ENCODE results near the gene CCDC159.
"Not testable (repeated sequence)": the region's sequence is repeated elsewhere in the genome, so short reads cannot be mapped to it uniquely, and the experiment has no call there.

Gene CCDC159

DNA sequence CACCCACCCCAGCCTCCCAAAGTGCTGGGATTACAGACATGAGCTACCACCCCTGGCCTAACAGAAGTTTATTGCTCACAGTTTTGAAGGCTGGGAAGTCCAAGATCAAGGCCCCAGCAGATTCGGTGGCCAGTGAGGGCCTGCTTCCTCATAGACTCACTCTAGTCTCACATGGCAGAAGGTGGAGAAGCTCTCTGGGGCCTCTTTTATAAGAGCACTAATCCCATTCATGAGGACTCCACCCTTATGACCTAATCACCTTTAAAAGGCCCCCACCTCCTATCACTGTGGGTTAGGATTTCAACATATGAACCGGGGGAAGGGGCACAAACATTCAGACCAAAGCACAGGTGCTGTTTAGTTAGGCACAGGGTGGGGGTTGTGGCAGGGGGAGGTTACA is 21.2 kb downstream of the CCDC159 start:
- no peak for DNase-seq (ENCODE audit: low spot score)

DNA sequence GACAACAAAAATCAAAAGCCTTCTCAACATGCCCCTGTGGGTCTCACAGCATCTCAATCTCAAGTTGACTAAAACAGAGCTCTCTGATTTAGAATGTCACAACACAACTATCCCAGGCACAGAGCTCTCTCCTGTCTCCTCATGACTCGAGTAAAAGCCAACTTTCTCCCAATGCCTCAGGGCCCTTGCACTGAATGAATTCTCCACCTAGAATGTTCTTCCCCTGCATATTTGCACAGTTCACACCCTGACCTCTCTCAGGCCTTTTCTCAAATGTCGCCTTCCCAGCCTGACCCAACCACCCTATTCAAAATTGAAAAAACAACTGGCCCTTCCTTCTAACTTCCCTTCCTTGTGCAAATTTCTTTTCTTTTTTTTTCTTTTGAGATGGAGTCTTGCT is 24.4 kb downstream of the CCDC159 start:
- DNase-seq (ENCODE audit: low spot score): no peak

DNA sequence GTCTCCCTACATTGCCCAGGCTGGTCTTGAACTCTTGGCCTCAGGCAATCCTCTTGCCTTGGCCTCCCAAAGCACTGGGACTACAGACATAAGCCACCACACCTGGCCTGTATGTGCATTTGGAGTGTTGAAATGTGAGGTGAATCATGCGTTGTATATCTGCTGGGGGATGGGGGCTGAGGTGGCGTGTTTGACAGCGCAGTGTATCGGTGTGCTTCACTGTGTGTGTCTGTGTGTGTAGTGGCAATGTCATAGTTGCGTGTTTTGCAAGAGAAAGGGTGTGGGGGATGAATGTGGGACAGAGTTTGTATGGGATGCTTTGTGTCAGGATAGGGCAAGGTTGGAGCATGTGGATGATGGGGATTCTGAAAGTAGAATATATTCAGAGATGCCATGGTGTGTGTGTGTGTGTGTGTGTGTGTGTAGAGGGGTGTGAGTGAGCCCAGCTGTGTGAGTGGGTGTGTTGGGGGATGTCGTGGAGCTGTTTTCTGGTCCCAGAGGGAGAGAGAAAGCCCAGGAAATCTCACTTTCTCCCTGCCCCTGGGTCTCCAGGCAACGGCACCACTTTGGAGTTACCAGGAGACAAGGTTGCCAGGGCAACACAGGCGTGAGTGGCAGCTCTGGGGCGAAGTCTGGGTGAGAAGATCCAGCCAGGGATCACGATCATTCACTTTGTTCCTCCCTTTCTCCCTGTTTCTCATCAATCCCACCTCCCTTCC is 27.0 kb downstream of the CCDC159 start:
- DNase-seq (ENCODE audit: low spot score): no peak

DNA sequence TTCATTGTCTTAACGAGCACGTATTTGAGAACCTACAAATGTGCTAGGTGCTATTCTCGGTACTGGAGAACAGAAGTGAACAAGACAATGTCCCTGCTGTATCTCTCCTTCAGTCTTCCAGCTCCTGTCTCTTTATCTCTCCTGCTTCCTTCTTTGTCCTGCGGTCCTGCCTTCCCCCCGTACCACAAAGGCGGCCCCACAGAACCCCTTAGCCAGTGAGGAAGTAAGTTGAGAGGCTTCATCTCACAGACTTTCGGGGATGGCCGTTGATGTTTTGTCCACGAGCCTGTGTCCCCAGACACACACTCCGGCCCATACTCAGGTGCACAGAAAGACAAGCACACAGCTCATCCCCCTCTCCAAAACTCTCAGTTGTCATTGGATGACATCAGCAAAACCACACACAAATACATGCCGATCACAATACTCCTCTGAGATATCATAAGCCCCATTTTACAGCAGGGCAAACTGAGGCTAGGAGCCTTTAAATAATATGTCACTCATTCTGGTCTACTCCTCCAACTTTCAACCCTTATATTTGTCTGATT is 27.6 kb downstream of the CCDC159 start:
- DNase-seq (ENCODE audit: low spot score): no peak

DNA sequence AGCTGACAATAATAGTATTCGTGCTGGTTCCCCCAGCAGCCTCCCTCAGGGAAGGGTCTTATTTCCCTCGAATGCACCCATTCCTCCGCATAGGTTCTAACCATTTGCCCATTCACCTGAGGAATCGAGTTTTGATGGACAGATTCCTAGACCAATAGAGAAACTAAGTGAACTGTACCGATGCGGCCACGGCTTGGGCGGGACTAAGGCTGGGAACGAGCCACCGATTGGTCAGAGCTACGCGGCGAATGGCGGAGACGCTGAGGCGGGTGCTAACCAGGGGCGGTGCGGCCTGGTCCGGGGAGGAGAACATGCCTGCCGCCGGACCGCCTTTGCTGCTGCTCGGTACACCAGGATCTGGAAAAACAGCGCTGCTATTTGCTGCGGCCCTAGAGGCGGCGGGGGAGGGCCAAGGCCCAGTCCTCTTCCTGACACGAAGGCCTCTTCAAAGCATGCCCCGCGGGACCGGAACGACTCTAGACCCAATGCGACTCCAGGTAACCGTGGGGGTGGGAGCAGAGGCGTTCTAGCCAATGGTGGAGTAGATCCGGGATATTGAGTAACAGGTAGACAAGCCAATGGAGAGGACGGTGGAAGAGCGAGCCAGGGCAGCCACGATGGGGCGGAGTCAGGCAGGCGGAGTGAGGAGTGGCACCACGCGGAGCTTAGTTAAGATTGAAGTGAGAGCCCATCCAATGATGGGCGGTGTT is 28.3 kb downstream of the CCDC159 start, which contains the start of gene SWSAP1:
Gene SWSAP1, plus strand, starts transcription at position 234 of the 710 bp plus-strand sequence. Its CDS starts 15 bp downstream, at position 249.
- DNase-seq (ENCODE audit: low spot score): peak; percentile 98

DNA sequence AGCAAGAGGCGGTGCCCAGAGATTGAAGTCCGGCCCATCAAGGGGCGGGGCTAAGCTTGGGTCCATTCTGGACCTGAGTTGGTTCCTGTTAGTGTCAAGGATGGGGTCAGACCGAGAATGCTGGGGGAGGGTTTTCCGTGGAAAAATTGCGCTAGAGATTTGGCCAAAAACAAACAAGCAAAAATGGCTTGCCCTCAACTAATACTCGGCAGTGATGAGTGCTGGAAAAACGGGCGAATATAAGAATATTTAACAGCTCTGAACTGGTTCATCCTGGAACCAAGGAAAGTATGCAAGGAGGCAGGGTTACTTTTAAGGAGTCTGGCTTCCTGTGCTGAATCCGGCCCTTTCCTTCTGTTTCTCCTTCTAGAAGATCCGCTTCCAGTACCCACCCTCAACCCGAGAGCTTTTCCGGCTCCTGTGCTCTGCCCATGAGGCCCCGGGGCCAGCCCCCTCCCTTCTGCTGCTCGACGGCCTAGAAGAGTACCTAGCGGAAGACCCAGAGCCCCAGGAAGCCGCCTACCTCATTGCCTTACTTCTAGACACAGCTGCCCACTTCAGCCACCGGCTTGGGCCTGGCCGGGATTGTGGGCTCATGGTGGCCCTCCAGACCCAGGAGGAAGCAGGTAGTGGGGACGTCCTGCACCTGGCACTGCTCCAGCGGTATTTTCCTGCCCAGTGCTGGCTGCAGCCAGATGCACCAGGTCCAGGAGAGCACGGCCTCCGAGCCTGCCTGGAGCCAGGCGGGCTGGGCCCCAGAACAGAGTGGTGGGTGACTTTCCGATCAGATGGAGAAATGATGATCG is 29.0 kb downstream of the CCDC159 start:
- DNase-seq (ENCODE audit: low spot score): peak; percentile 67

DNA sequence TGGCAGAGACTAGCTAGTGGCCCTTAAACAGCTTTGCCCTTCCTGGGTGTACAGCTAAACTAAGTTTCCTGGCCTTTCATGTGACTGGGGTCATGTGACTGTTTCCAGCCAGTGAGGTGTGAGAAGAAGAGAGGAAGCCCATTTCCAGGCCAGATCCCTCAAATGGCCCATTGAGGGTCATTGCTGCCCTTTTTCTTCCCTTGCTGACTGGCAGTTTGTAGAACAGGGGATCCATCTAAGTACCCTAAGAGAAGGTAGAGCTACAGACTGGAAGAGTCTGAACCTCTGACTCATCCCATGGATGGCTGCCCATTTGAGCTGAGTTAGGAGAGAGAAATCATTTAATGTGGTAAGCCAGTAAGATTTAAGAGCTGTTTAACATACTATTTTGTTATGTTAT is 30.9 kb downstream of the CCDC159 start:
- DNase-seq (ENCODE audit: low spot score): no peak

DNA sequence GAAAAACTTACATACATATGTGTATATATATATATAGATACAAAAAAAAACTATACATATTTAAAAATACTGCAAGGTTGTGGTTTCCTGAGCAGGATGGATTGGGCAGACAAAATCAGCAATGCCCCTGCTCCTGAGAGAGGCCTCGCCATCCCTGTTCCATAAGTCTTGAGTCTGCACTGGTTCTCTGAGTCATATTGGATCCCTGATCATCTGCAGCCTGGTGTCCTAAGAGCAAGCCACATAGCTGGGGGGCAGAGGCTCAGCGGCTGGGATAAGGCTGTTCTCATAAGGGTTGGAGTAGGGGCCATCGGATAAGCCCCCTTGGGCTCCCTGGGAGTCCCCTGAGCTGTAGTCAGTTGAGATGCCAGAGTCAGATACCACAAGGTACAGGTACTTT is 31.4 kb downstream of the CCDC159 start:
- DNase-seq (ENCODE audit: low spot score): no peak

DNA sequence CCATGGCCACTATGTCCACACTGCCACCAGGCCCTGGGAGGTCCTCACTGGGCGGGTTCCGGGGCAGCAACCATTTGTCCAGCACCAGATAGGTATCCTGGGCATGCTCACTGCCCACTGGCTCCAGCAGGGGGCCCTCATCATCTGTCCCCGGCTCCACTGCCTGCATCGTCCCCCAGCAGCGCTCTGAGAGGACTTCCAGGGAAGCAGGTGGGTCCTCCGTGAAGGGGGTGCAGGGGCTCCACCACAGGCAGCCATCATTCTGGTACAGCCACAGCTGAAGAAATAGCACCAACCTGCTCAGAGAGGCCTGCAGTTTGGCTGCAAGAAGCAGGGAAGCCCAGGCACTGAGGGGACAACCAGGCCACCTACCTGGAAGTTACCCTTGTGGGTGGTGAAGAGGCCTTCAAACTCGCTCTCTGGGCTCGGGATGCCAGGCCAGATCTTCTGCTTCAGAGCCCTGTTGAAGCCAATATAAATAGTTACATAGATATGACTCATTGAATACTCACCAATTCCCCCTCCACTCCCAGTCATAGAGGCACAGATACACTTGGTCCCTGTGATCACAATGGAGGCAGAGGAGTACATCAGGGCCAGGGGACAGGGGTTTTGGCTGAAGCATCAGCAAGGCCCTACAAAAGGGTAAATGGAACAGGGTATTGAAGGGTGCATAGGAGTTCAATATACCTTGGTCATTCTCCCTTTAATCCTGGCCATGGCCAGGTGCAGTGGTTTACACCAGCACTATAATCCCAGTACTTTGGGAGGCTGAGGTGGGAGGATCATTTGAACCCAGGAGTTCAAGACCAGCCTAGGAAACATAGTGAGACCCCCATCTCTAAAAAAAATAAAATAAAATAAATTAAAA is 32.2 kb downstream of the CCDC159 start:
- DNase-seq (ENCODE audit: low spot score): peak; percentile 70

DNA sequence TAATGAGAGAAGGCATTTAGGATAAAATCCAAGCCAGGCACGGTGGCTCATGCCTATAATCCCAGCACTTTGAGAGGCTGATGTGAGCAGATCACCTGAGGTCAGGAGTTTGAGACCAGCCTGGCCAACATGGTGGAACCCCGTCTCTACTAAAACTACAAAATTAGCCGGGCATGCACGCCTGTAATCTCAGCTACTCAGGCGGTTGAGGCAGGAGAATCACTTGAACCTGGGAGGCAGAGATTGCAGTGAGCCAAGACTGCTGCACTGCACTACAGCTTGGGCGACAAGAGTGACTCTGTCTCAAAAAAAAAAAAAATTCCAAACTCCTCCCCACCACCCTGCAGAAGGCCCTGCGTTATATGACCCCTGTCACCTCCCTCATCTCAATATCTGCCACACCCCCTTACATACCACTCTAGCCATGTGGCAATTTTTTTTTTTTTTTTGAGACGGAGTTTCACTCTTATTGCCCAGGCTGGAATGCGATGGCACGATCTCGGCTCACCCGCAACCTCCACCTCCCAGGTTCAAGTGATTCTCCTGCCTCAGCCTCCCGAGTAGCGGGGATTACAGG is 33.0 kb downstream of the CCDC159 start:
- not testable (repeated sequence) for DNase-seq (ENCODE audit: low spot score)

DNA sequence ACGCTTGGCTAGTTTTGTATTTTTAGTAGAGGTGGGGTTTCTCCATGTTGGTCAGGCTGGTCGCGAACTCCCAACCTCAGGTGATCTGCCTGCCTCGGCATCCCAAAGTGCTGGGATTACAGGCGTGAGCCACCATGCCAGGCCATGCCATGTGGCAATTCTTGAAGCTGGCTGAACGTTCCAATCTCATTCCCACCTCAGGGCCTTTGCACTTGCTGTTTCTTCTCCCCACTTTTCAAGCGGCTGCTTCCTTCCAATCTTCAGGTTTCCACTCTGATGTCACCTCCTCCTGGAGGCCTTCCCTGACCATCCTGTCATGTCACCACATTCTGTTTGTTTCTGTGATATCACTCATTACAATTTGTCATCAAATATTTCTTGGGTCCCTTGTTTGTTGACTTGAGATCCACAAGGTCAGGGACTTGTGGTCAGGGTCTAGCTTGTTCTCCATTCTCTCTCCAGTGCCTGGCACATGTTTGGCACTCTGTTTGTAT is 33.6 kb downstream of the CCDC159 start:
- DNase-seq (ENCODE audit: low spot score): no peak

DNA sequence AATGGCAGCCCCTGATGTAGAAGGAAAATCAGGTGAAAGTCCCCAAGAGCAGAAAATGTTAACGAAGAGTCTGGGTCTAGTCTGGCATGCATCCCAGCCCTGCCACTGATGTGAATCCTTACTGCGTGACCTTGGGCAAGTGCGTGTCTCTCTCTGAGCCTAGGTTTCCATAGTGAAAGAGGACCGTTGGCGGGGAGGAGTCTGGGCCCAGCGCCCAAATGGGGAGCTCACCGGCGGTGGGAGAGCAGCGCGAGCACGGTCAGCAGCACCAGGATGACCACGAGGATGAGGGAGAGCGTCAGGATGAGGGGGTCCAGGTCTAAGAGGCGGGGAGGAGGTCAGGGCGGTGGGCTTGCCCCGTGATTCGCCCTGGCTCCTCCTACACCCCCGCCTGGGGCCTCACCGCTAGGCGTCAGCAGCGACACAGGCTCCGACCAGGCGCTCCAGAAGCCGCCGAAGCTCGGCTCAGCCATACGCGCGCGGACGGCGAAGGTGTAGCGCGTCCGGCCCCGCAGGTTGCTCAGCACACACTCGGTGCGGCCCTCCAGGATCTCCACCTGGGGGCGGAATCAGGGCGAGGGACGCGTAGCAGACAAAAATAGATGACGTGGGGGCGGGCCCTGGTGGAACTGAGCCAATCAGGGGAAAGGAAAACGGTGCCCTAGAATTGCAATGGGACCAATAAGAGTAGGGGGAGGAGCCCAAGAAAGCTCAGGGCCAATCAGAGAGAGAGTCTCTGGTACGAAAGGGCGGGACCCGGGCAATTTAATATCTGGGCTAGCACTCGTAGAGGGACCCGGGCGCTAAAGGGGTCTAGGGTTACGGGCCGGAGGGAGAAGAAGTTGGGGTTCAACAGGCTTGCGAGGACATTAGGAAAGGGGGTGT is 34.6 kb downstream of the CCDC159 start:
- DNase-seq (ENCODE audit: low spot score): peak; percentile 95

DNA sequence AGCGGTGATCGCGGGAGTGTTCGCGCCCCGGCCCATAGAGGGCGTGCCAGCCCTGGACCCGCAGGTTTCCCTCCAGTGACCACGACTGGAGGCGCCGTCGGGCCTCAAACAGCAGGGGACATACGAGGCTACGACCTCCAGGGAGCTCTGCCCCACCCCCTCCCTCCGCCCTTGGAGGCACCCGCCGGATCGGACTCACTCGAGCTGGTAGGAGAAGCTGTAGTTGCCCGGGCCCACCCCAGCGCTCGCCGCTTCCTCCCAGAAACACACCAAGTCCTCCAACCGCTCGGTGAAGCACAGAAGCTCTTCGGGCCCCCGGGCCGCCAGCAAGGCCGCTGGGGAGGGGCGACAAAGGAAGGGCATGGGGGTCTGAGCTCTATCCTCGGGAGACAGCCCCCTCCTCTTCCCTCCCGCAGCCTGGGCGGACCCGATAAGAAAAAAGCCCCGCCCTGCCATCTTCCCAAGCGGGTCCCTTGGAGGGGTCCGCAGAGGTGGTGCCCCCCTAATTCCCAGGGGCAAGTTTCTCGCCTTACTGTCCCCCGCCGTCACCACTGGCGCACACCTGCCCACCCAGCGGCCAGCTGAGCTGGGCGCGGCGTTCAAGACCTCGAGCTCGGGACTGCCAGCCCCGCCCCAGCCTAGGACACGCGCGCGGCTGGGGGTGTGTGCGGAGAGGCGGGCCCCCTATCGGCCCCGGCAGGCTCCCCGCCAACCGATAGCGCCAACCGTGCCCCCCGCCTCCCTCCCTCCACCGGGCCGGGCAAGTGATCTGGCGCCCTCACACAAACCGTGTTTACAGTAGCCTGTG is 36.8 kb downstream of the CCDC159 start:
- DNase-seq (ENCODE audit: low spot score): no peak

DNA sequence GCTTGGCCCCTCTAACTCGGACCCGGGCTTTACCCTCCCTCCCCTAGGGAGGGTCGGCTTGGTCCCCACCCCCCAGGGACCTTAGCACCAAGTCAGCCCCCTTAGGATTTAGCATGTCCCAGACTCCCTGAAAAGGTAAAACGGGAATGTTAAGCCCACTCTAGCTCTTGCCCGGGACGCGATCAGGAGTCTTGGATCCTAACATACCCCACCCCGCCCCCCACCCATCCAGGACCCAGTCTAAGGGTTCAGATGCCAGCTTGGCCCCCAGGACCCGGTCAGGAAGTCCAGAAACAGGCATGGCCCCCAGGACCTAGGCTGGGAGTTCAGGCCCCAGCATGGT is 37.4 kb downstream of the CCDC159 start:
- no peak for DNase-seq (ENCODE audit: low spot score)

DNA sequence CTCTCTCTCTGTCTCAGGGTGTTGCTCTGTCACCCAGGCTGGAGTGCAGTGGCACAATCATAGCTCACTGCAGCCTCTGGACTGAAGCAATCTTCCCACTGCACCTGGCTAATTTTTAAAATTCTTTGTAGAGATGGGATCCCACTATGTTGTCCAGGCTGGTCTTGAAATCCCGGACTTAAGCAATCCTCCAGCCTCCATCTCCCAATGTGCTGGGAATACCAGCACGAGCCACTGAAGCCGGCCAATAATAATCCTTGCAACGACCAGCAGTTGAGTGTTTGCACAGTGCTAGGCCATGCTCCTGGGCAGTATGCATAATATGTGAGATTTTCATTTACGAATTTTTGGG is 38.4 kb downstream of the CCDC159 start:
- no peak for DNase-seq (ENCODE audit: low spot score)

DNA sequence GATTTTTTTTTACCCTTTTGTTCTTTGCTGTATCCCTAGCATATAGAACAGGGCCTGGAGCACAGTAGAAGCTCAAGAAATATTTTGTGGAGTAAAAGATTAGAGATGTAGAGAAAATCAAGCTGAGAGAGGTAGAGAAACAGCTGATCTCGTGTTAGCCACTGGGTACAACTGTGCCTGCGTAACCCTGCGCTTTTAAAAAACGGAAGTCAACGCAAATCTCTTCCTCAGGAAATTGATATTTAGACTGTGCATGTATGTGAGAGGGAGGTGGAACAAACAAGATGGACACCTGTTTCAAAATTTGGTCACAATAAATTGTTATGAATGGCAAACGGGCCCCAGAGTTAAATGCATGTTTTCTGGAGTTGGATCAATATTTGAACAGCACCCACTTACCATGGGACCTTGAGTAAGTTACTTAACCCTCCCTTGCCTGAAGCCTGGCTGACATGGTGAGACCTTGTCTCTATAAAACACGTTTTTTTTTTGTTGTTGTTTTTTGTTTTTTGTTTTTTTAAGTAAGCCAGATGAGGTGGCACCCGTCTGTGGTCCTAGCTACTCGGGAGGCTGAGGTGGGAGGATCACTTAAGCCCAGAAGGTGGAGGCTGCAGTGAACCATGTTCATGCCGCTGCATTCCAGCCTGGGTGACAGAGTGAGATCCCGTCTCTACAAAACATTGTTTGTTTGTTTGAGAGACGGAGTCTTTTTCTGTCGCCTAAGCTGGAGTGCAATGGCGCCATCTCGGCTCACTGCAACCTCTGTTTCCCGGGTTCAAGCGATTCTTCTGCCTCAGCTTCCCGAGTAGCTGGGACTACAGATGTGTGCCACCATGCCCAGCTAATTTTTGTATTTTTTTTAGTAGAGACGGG is 41.1 kb downstream of the CCDC159 start:
- no peak for DNase-seq (ENCODE audit: low spot score)

DNA sequence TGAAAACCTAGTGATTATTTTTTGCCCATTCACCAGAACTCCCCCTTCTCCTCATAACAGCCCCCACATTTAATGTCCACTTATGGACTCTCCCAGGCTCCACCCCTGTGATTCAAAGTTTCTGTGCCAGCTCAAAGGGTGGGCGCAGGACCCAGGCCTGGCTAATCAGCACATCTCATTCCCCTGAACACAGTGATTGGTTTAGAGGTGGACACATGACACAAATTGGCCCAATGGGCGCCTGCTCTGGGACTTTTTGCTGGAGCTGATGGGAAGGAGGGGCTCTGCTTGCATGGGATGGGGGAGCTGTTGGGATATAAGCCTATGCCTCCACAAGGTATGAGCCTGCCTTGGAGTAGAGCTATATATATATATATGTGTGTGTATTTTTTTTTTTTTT is 44.0 kb downstream of the CCDC159 start:
- DNase-seq (ENCODE audit: low spot score): no peak

All from left forelimb (tissue), 1 donor.